ENCODE data around the gene PSG5.
"Not testable (repeated sequence)": the region's sequence is repeated elsewhere in the genome, so short reads cannot be mapped to it uniquely, and the experiment has no call there.

DNA sequence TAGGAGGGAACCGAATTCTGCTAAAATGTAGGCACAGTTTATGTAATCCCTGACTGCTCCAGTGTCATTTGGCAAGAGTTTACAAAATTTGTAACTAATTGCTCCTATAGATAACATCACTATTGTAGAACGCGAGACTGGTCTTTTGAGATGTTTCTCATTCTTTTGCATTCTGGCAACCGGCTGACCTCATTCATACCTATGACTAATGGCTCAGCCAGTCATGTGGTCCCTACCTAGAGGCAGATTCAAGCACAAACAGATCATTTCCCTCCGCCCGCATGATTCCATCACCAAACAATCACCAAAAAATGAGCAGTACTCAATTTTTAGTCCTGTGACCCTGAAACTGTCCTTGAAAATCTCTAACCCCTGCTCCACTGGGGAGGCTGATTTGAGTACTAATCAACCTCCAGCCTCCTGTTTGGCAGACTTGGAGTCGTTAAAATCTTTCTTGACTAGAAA lies 15.0 kb upstream of the PSG5 start:
- TF ChIP-seq, protein P1, sequence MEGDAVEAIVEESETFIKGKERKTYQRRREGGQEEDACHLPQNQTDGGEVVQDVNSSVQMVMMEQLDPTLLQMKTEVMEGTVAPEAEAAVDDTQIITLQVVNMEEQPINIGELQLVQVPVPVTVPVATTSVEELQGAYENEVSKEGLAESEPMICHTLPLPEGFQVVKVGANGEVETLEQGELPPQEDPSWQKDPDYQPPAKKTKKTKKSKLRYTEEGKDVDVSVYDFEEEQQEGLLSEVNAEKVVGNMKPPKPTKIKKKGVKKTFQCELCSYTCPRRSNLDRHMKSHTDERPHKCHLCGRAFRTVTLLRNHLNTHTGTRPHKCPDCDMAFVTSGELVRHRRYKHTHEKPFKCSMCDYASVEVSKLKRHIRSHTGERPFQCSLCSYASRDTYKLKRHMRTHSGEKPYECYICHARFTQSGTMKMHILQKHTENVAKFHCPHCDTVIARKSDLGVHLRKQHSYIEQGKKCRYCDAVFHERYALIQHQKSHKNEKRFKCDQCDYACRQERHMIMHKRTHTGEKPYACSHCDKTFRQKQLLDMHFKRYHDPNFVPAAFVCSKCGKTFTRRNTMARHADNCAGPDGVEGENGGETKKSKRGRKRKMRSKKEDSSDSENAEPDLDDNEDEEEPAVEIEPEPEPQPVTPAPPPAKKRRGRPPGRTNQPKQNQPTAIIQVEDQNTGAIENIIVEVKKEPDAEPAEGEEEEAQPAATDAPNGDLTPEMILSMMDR (IDR thresholded peaks at IDR 0.05): not testable (repeated sequence)
- not testable (repeated sequence) for TF ChIP-seq POLR2A (IDR thresholded peaks at IDR 0.05)
- TF ChIP-seq POLR2AphosphoS5 (IDR thresholded peaks at IDR 0.05): peak; percentile 63

Measured in prostate gland (tissue), 2 donors.